Gastroesophageal sphincter (tissue), 4 donors: ENCODE data around the gene PRR23E. TPM values are rescaled to one million over a fixed set of nuclear protein-coding genes. Genes with fewer than 3 reads are reported as not detected.

Source experiments
- ATAC-seq: fragments of 150-250 bp; one replicate; pipeline ENCODE4 v1.9.1; 2016; ENCODE audit warnings: mild to moderate bottlenecking, moderate library complexity
- H3K27ac ChIP-seq, 4 donors: fragments of 200-600 bp; sonication (generic) in 3 of 4; 1 replicate in 3 of 4; 2 replicates in 1 of 4; pipeline ENCODE4 v1.5.1; 2016 to 2019
- H3K27me3 ChIP-seq: fragments of 200-600 bp; sonication (generic); one replicate; pipeline ENCODE4 v1.5.1; 2019
- H3K36me3 ChIP-seq, 2 donors: fragments of 200-600 bp; sonication (generic); one replicate each; pipeline ENCODE4 v1.5.1; 2019; ENCODE audit warnings: control low read depth in 1 of 2
- H3K4me1 ChIP-seq, 3 donors: fragments of 200-600 bp; sonication (generic); 1 replicate in 2 of 3; 2 replicates in 1 of 3; pipeline ENCODE4 v1.5.1; 2016 to 2019; ENCODE audit warnings: control low read depth in 2 of 3
- H3K4me3 ChIP-seq, 2 donors: fragments of 200-600 bp; sonication (generic); one replicate each; pipeline ENCODE4 v1.5.1; 2019; ENCODE audit warnings: mild to moderate bottlenecking in 1 of 2, moderate library complexity in 1 of 2
- H3K9me3 ChIP-seq, 3 donors: fragments of 200-600 bp; sonication (generic); one replicate each; pipeline ENCODE4 v1.5.1; 2017 to 2019; ENCODE audit warnings: control low read depth in 2 of 3
- EP300 ChIP-seq: sonication (generic); formaldehyde crosslinking; IDR thresholded peaks from one replicate; pipeline ENCODE4 v1.6.1; 2017; ENCODE audit warnings: antibody characterized with exemption, mild to moderate bottlenecking
- POLR2A ChIP-seq, 2 donors: fragments of 450-650 bp; IDR thresholded peaks; one replicate each; pipeline ENCODE4 v1.6.1; 2017; ENCODE audit warnings: antibody characterized with exemption in 2 of 2, mild to moderate bottlenecking in 2 of 2, moderate library complexity in 1 of 2
- POLR2AphosphoS5 ChIP-seq: sonication (generic); formaldehyde crosslinking; IDR thresholded peaks from one replicate; pipeline ENCODE4 v1.6.1; 2017; ENCODE audit warnings: antibody characterized with exemption
- WGBS, 2 donors: methylation state at CpG; one replicate each; pipeline ENCODE4 v1.1.5; 2018; ENCODE audit warnings: low coverage in 1 of 2; 5-methylcytosine and 5-hydroxymethylcytosine counted together
- total RNA-seq, 4 donors: library from RNA; depleted of rRNA; stranded (reverse); fragments of >200 nt; gene quantifications; one replicate each; pipeline ENCODE4 v1.1.0, GENCODE V29; 2016
- TF ChIP-seq, protein P1 (sequence below), 4 experiments: fragments of 200-600 bp in 2 of 4; fragments of 450-650 bp in 2 of 4; sonication (generic) in 1 of 4; IDR thresholded peaks; one replicate each; pipeline ENCODE4 v1.5.1; 2017 to 2019; ENCODE audit warnings: antibody characterized with exemption in 4 of 4, mild to moderate bottlenecking in 2 of 4, moderate library complexity in 2 of 4

Gene PRR23E
- total RNA-seq, 4 donors from 2014 or later = not detected

DNA sequence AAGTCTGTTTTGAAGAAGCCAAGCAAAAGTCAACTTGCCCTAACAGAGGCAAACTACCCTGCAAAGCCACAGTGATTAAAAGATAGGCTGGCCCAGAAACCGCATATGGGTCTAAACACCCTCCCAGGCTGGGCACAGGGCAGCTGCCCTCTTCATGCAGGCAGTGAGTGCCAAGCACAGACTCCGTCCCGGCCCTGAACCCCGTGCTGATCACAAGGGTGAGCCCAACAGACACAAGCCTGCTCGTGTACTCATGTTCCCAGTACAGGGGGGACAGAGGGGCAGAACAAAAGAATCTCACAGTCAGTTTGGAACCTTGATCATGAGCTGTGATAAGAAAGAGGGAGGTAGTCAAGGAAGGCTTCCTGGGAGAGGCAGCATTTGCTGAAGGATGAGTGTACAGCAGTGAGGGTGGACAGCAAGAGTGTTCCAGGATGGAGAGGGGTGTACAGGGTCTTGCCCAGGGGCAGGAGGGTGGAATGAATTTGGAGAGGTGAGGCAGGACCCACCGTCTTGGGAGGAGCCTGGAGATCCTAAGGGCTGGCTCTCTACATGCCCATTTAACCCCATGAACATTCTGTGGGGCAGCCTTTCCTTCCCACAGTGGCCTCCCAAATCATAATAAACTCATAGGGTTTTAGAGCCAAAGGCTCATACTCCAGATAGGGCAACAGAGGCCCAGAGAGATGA, 43.2 kb upstream of the PRR23E start:
- TF ChIP-seq POLR2A (IDR thresholded peaks at IDR 0.05) = no peak
- ATAC-seq = no peak
- Histone ChIP-seq H3K27me3 (peaks cover 11% of the 10 kb centered on the region), H3K36me3 (no peaks in the 10 kb centered on the region), H3K27ac (no peak overlapping the region), H3K4me3 (no peak overlapping the region), H3K9me3 (no peaks in the 10 kb centered on the region), H3K4me1 (no peaks in the 10 kb centered on the region)
- 77 to 89% methylated on average over 1 to 6 of the region's 6 CpGs for WGBS, 2 donors

DNA sequence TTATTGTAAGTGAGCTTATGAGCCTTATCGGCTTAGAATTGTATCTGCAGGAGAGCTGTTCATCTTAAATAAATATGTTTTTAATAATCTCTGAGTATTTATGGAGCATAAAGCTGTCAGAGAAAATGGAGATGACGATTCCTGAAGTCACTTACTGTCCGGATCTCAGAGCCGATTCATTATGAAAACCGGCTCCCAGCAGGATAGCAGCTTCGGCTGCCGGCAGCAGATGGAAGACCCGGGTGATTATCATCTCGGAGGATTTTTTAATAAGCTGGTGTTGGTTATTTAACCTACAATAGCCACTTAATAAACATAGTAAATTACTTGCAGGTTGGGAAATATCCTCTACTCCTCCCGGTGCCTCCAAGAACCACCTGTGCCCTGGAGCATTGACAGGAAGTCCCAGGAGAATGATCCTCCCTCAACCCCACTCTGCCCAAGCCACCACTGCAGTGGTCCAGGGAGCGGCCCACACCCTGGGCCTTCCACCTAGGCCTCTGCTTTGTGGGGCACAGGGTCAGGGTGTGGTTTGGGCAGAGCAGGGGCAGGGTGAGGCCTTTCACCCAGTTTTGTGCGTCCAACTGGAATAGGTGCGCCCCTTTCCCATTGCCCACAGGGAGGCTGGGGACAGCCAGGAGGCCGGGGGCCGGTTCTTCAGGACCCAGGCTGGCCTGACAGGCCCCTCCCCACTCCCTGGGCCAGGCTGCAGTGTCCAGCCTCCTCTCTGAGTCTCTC, 42.2 kb upstream of the PRR23E start:
- no peak for ATAC-seq
- 82 to 87% methylated on average over 9 to 10 of the region's 15 CpGs for WGBS, 2 donors
- no peaks in the 10 kb centered on the region for H3K9me3 ChIP-seq
- H3K4me3 ChIP-seq = no peak overlapping the region
- H3K27me3 ChIP-seq = peaks cover 11% of the 10 kb centered on the region
- H3K36me3 ChIP-seq = no peaks in the 10 kb centered on the region
- H3K4me1 ChIP-seq = no peaks in the 10 kb centered on the region
- no peak overlapping the region for H3K27ac ChIP-seq
- TF ChIP-seq, protein P1, sequence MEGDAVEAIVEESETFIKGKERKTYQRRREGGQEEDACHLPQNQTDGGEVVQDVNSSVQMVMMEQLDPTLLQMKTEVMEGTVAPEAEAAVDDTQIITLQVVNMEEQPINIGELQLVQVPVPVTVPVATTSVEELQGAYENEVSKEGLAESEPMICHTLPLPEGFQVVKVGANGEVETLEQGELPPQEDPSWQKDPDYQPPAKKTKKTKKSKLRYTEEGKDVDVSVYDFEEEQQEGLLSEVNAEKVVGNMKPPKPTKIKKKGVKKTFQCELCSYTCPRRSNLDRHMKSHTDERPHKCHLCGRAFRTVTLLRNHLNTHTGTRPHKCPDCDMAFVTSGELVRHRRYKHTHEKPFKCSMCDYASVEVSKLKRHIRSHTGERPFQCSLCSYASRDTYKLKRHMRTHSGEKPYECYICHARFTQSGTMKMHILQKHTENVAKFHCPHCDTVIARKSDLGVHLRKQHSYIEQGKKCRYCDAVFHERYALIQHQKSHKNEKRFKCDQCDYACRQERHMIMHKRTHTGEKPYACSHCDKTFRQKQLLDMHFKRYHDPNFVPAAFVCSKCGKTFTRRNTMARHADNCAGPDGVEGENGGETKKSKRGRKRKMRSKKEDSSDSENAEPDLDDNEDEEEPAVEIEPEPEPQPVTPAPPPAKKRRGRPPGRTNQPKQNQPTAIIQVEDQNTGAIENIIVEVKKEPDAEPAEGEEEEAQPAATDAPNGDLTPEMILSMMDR (IDR thresholded peaks at IDR 0.05) = no peak
- TF ChIP-seq EP300 = no peak
- no peak for TF ChIP-seq POLR2AphosphoS5
- TF ChIP-seq POLR2A (IDR thresholded peaks at IDR 0.05) = no peak

DNA sequence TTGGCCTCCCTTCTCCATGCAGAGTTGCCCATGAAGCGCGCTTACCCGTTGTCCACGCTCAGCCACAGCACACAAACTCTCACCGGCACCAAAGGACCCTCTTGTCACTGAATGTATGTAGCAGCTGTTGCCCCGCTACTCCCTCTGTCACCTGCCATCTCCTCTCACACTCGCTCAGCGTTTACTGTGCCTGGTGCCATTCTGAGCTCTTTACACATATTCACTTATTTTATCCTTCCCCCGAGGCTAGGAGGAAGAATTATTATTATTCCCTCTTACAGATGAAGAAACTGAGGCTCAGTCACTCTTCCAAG, 41.7 kb upstream of the PRR23E start:
- H3K9me3 ChIP-seq = no peaks in the 10 kb centered on the region
- no peaks in the 10 kb centered on the region for H3K4me1 ChIP-seq
- TF ChIP-seq EP300 = no peak
- TF ChIP-seq POLR2AphosphoS5 = no peak
- no peak overlapping the region for H3K27ac ChIP-seq
- no peaks in the 10 kb centered on the region for H3K36me3 ChIP-seq
- H3K4me3 ChIP-seq = no peak overlapping the region
- H3K27me3 ChIP-seq = peaks cover 15% of the 10 kb centered on the region
- WGBS, 2 donors = 83 to 87% methylated on average over 6 to 8 of the region's 9 CpGs
- no peak for ATAC-seq

DNA sequence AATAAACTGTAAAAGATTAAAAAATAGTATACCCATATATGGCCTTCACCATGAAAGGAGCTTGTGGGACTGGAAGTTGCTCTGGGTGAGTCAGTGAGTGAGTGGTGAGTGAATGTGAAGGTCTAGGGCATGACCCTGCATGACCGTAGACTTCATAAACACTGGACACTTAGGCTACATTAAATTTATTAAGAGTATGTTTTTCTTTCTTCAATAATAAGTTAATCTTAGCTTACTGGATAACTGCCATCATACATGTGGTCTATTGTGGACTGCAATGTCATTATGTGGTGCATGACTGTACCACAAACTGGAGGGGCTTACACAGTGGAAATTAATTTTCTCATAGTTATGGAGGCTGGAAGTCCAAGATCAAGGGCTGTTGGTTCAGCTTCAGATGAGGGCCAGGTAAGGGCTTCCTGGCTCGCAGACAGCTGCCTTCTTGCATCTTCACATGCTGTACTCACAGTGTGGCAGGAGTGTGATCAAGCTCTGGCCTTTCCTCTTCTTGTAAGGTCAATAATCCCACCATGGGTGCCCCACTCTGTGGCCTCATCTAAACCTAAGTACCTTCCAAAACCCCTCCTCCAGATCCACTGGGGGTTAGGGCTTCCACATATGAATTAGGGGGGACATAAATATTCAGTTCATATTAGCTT, 40.8 kb upstream of the PRR23E start:
- 43 to 60% methylated on average over 1 to 2 of the region's 2 CpGs for WGBS, 2 donors
- no peak for TF ChIP-seq EP300
- TF ChIP-seq, protein P1 (IDR thresholded peaks at IDR 0.05) = no peak
- no peak for TF ChIP-seq POLR2A (IDR thresholded peaks at IDR 0.05)
- TF ChIP-seq POLR2AphosphoS5 = no peak

DNA sequence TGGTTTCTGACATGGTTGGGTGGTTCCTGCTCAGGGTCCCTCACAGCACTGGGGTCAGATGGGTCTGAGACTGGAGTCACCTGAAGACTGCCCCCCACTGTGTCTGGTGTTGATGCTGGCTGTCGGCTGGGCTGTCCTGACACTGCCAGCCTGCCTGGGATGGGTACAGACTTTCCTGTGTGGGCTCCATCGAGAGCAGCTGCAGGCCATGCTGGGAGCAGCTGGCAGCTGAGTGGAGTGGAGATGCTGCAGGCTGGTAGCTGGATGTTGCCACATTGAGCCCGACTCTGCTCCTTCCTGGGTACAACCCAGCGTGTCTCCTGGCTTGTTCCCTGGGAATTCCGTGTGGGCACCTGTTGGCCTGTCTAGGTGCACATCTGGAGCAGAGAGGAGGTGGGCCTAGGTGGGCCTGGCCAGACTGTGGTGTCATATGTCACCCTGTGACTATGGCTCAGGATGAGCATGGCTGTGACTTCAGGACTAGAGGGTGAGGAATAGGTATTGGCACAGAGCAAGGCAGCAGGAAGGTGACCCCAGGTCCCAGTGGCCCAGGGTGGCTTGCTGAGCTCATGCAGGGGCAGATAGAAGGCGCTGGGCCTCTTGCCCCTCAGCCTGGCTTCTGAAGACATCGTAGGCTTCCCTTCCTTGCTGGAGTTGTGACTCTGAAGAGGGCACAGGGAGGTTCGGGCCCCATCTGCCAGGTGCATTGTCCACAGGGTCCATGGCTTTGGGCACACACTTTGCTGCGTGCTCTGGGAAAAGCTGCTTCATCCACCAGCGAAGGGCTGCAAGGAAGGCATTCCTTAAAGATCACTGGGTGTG, 40.0 kb upstream of the PRR23E start:
- Histone ChIP-seq H3K9me3 (no peaks in the 10 kb centered on the region), H3K27me3 (peaks cover 32% of the 10 kb centered on the region), H3K27ac (no peak overlapping the region), H3K4me1 (no peaks in the 10 kb centered on the region), H3K36me3 (no peaks in the 10 kb centered on the region), H3K4me3 (no peak overlapping the region)
- ATAC-seq = no peak
- WGBS, 2 donors = 80 to 87% methylated on average over 2 to 3 of the region's 10 CpGs
- TF ChIP-seq POLR2AphosphoS5 = no peak
- TF ChIP-seq POLR2A (IDR thresholded peaks at IDR 0.05) = no peak
- no peak for TF ChIP-seq EP300
- TF ChIP-seq, protein P1 (IDR thresholded peaks at IDR 0.05) = no peak

More for the DNA sequence above, 40.8 kb upstream of the PRR23E start:
- Histone ChIP-seq H3K4me3 (no peak overlapping the region), H3K27ac (no peak overlapping the region), H3K27me3 (peaks cover 24% of the 10 kb centered on the region), H3K4me1 (no peaks in the 10 kb centered on the region), H3K9me3 (no peaks in the 10 kb centered on the region), H3K36me3 (no peaks in the 10 kb centered on the region)
- ATAC-seq = no peak
